Stomach (tissue), 4 donors: ENCODE measurements around the gene ACACA.

ENCODE experiments used
- EP300 ChIP-seq: sonication (generic); formaldehyde crosslinking; IDR thresholded peaks from one replicate; pipeline ENCODE4 v1.6.1; 2017; ENCODE audit warnings: antibody characterized with exemption
- POLR2A ChIP-seq, 4 donors: fragments of 450-650 bp; IDR thresholded peaks; one replicate each; pipeline ENCODE4 v1.6.1; 2016; ENCODE audit warnings: antibody characterized with exemption in 4 of 4, control low read depth in 2 of 4, mild to moderate bottlenecking in 1 of 4, moderate library complexity in 1 of 4
- POLR2AphosphoS5 ChIP-seq, 3 donors: sonication (generic); formaldehyde crosslinking; IDR thresholded peaks; one replicate each; pipeline ENCODE4 v1.6.1; 2016; ENCODE audit warnings: antibody characterized with exemption in 3 of 3
- TF ChIP-seq, protein P1 (sequence below), 7 experiments: fragments of 450-650 bp in 4 of 7; fragments of 200-600 bp in 3 of 7; sonication (generic) in 3 of 7; IDR thresholded peaks; one replicate each; pipeline ENCODE4 v1.5.1; 2016 to 2019; ENCODE audit warnings: antibody characterized with exemption in 7 of 7, control low read depth in 2 of 7, mild to moderate bottlenecking in 1 of 7

DNA sequence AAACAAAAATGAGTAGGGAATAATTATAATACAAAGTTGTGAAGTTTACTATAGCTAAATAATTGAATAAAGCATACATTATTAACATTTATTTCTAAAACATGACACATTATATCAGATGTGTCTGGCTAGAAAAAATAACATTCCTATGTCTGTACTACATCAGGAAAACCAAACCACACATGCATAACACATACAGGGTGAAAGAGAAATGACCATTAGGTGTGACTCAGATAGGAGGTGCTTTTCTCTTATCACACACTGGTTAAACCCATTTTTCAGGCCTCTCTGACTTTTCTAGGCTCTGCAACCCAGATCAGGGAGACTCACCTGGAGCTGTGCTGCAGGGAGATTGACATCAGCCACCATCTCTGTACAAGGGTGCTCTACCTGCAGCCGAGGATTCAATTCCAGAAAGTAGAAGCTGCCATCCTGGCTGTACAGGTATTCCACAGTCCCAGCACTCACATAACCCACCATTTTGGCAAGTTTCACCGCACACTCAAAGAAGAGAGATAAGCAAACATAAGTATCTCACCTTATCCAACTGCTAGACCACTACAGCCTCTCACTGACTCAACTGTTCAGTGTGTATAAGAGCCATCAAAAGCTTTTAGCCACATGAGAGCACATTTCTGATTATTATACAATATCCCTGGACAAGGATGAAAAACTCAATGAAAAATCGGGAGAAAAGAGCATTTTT lies 147.5 kb downstream of the ACACA start:
- TF ChIP-seq, protein P1, sequence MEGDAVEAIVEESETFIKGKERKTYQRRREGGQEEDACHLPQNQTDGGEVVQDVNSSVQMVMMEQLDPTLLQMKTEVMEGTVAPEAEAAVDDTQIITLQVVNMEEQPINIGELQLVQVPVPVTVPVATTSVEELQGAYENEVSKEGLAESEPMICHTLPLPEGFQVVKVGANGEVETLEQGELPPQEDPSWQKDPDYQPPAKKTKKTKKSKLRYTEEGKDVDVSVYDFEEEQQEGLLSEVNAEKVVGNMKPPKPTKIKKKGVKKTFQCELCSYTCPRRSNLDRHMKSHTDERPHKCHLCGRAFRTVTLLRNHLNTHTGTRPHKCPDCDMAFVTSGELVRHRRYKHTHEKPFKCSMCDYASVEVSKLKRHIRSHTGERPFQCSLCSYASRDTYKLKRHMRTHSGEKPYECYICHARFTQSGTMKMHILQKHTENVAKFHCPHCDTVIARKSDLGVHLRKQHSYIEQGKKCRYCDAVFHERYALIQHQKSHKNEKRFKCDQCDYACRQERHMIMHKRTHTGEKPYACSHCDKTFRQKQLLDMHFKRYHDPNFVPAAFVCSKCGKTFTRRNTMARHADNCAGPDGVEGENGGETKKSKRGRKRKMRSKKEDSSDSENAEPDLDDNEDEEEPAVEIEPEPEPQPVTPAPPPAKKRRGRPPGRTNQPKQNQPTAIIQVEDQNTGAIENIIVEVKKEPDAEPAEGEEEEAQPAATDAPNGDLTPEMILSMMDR (IDR thresholded peaks at IDR 0.05) = no peak
- TF ChIP-seq POLR2A (IDR thresholded peaks at IDR 0.05) (no peak), EP300 (no peak), POLR2AphosphoS5 (IDR thresholded peaks at IDR 0.05) (no peak)
